B cell (primary cell): ENCODE measurements around the gene DYRK2.

Experiments used
- CTCF ChIP-seq: fragments of 200-600 bp; IDR thresholded peaks from one replicate; pipeline ENCODE4 v1.8.0; 2022; ENCODE audit warnings: antibody characterized with exemption, mild to moderate bottlenecking
- EZH2 ChIP-seq: IDR thresholded peaks from 2 replicates; pipeline ENCODE4 v1.6.1; 2012; ENCODE audit warnings: borderline replicate concordance, low read depth, mild to moderate bottlenecking, moderate library complexity, low read length; ENCODE audit not compliant: insufficient read depth, poor library complexity, severe bottlenecking

GRCh38 chr12:67624355-67624754, 24.2 kb upstream of the DYRK2 start:
- no peak for TF ChIP-seq EZH2
- TF ChIP-seq CTCF = no peak
